DMS 273 (cell line): ENCODE measurements around the gene ADAM17.
"Not testable (repeated sequence)": the region's sequence is repeated elsewhere in the genome, so short reads cannot be mapped to it uniquely, and the experiment has no call there.

Source experiments
- DNase-seq: peaks from one replicate; lab custom pipeline; 2025; ENCODE audit not compliant: unreplicated experiment; lab: John Stamatoyannopoulos, UW

Gene ADAM17

DNA sequence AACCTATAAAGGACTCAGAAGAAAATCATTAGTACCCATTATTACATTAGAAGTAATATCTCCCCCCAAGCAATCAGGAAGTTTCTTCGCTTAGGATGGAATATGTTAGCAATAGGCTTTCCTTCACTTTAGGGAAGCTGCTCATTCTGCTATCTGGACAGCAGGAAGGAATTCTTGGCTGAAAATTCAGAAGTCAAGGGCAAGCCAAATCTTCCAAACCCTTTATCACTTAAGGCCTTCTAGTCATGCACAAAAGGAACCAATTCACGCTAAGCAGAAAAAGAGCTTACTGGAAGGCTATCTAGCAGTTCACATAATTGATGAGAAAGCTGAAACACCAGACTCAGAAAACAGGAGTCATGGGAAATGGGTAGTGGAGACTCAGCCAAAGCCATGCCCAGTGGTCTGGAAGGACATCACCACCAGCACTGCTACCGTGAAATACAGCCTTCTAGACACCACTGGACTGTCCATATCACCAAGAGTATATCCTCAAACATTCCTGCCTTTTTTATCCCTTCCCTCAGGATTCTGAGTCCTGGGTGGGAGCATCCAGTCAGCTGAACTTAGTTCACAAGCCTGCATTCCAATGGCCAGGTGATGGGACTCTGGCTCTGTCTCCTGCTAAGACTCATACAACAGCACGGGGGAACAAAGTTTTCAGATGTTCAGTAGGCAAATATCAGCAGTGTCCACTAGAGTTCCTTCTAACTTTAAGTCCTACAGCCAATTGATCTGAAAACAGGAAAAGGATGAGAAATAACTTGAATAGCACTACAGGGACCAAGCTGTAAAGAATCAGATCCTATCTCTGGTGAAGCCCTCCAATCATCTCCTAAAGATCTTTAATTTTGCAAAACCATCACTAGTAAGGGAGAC lies 14.8 kb upstream of the ADAM17 start:
- no peak for DNase-seq

DNA sequence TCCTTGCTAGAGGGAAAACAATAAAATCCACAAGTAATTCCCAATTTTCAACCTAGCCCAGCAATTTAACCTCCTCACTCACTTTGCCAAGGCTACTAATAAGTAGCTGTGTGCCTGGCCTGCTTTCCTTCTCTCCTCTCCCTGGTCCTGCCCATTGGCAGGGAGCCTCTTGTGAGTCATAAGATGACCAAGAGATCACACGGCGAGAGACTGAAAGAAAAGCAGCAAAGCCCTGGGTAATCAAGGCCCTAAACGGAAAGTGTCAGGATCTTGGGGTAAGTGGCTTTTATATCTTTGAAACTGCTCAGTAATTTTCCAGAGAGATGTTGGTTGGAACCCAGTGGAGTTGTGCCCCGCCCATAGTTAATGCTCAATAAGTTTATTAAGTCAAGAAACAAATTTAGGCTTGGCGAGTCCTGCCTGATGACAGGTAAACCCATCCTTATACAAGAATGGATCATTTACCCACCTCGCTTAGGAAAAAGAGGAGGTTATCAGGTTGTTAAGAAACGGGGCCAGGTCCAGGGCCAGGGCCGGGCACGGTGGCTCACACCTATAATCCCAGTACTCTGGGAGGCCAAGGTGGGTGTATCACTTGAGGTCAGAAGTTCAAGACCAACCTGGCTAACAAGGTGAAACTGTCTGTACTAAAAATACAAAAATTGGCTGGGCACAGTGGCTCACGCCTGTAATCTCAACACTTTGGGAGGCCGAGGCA lies 10.0 kb upstream of the ADAM17 start:
- peak; percentile 12 for DNase-seq

DNA sequence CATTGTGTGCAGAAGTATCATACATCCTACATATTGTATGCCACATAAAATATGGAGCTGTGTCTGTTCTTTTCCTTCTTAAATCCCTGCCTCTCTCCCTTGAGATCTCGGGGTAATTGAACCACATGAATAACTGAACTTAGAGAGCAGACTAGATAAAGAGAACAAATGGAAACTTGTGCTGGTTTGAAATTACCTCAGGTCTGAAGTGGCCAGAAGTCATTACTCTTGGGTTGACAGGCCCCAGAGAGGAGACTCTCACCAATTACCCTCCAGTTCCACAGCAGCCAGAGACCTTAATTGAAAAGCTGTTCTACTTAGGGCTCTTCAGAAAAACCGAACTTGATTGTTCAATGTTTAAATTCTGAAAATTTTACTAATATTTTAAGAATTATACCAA lies 5.0 kb upstream of the ADAM17 start:
- DNase-seq, result no peak

DNA sequence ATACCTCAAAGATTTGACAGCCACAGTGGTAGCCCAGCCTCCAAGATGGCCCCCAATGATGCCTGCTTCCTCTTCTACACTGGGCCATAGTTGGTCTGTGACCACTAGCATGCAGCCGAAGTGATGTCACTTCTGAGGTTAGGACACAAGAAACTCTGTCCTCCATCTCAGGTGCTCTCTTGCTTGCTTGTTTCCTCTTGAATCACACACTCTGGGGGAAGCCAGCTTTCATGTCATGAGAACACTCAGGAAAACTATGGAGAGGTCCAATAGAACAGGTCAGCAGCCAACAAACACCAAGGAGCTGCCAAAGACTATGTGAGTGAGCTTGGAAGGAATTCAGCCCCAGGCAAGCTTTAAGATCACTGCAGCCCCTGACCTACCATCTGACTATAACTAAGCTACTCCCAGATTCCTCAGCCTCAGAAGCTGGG lies 3.3 kb upstream of the ADAM17 start:
- DNase-seq, result no peak

DNA sequence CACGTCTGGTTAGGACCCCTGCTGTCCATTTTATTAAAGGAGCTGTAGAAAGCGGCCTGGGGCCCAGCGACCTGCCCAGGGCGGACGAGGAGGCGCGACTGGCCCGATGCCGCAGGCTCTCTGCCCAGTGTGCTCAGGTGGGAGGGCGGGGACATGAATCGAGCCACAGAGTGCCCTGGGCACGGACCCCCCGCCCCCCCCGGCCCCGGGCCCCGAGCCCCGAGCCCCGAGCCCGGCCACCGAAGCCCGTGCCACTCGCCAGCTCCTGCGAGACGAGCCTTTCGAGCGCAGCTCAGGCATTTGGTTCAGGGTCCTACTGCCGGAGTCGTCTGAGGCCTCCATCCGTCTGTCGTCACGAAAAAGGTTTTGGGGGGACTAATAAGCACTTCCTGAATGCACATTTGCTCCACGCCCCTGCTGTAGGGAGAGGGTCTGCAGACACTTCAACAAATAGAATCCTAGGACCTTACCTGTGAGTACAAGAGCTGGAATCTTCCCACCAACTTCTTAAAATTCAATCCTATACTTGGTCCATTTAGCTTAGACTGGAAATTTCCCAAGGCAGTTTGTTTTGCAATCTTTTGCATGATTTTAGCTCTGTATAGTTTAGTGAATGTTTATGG lies 602 bp upstream of the ADAM17 start:
- DNase-seq, result peak; percentile 84

DNA sequence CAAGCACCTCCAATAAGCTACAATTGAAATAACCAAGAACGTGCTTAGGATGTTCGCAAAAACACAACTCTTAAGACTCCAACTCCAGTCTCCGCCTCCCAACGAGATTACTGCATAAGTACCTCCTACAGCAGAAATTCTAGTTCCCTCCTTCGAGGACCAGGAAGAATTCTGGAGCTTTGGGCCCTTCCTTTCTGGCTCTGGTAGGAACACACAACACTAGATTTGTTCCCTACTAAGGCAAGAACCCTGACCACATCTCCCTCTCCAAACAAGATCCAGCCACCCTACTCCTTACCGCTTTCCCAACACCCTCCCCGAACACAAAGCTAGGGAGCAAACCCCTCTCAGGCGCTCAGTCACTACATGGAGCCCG lies 721 bp downstream of the ADAM17 start:
- DNase-seq, result peak; percentile 83

DNA sequence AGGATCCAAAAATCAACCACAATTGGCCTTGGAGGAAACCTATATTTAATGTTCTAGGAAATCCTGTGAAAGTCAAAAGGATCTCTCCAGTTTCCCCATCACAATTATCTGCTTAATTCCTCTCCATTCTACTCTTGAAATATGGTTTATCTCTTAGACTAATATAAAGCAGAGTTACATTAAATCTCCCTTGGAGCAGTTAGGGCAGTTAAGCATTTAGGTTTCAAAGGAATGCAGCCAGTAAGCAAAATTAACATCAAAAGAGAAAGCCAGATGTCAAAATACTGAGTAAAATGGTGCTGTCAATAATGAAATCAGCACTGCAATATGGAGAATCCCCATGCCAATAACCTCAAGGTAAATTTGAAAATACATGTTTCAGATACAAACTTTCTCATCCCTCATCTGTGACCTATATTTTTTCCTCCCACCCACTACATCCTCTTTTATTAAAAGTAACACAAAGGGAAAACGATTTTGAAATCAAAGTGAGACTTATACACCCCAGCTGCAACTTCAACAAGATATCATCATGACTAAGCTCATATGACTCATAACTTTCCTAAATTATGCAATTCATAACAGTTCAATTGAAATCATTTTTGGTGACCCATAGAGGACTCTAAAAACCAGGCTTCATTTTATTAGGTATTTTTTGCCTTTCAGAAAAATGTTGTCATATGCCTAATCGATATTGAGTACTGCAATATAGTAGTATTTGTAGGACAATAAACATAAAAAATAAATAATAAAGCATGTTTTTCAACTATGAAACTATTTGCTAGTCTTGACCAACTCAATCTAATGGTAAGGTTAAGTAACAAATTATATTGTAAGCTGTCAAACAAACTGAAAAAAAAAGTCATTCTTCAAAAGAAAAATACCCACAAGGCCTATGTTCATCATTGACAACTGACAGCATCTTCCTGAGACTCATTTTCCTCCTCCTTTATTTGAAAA lies 3.1 kb downstream of the ADAM17 start:
- peak; percentile 21 for DNase-seq

DNA sequence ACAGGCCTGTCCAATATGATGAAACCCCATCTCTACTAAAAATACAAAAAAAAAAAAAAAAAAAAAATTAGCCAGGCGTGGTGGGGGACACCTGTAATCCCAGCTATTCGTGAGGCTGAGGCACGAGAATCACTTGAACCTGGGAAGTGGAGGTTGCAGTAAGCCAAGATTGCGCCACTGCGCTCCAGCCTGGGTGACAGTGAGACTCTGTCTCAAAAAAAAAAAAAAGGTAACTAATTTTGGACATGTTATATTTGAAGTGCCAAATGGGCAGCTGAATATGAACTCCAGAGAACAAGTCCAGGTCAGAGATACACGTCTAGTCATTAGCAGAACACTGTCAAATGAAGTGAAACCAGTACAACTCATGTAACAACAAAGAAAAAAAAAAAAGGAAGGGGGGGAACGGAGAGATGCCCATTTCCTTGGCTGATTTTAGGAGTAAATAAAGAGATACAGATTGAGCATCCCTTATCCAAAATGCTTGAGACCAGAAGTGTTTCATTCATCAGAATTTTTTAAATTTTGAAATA lies 4.7 kb downstream of the ADAM17 start:
- DNase-seq, result not testable (repeated sequence)

DNA sequence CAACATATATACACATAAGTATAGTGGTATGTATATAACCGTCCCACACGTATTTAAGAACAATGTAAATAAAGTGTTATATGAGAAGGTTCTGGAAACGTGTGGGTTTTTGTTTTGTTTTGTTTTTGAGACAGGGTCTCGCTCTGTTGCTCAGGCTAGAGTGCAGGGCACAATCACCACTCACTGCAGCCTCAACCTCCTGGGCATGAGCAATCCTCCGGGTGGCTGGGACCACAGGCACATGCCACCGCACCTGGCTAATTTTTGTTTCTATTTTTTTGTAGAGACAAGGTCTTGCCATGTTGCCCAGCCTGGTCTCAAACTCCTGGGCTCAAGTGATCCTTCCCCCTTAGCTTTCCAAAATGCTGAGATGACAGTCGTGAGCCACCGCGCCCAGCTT lies 6.2 kb downstream of the ADAM17 start:
- no peak for DNase-seq

DNA sequence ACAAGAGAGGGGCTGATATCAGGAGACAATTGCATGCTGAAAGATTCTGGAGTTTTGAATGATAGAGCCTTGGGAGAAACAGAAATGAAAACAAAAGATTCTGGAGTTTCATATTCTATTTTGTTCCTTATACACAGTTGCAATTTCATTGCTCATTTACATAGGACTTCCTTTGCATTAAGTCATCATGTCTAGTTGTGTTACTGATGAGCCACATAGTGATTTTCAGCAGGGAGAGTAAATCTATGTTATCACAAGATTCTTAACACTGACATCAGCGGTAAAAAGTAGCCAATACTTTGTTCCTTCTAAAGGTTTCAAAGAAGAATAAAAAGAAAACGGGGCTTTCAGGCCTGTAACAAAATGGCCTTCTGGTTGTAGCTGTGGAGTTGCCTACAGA lies 7.1 kb downstream of the ADAM17 start:
- no peak for DNase-seq

DNA sequence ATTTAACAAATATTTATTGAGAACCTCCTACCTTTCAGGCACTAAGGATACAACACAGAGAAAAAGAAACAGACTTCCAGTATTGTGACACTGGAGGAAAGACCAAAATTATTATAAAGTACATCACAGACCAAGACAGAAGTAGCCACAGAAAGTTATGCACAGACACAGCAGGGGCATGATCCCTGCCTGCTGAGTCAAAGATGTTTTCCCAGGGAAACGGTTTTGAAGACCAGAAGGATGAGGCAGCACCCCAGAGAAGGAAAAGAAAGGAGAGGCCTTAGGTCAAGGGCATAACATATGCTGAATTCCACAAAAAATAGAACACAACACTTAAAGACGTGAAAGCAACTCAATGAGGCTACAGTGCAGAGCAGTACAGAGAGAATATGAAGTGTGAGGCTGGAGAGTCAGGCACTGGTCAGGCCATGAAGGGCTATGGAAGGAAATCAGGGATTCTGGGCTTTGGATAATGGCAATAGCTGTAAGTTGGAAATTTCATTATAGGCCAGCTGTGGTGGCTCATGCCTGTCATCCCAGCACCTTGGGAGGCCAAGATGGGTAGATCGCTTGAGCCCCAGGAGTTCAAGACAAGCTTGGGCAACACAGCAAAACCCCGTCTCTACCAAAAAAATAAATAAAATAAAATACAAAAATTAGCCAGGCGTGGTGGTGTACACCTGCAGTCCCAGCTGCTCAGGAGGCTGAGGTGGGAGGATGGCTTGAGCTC lies 8.2 kb downstream of the ADAM17 start:
- DNase-seq, result no peak

DNA sequence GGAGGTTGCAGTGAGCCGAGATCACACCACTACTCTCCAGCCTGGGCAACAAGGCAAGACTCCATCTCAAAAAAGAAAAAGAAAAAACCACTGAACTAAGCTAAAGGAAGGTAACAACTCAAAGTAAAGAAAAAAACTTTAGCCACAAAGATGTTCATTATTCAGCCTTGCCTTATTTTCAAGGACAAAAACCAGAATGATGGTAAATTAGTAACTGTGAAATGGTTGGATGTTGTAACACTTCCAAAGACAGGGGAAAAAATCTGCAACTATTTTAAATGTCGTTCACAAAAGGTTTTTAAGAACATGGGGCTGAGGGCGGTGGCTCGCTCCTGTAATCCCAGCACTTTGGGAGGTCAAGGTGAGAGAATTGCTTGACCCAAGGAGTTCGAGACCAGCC lies 10.1 kb downstream of the ADAM17 start:
- no peak for DNase-seq

DNA sequence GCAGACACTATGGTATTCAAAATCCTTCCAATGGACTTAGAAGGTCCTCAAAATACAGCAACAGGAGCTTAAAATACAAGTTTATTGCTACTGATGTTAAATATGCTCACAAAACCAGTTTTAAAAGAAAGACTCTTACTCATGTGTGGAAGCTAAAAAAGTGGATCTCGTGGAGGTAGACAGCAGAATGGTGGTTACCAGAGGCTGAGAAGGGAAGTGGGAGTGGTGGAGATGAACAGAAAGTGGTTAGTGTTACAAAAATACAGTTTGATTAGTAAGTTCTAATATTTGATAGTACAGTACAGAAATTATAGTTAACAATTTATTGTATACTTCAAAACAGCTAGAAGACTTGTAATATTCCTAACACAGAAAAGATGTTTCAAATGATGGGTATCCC lies 12.1 kb downstream of the ADAM17 start:
- DNase-seq, result no peak

DNA sequence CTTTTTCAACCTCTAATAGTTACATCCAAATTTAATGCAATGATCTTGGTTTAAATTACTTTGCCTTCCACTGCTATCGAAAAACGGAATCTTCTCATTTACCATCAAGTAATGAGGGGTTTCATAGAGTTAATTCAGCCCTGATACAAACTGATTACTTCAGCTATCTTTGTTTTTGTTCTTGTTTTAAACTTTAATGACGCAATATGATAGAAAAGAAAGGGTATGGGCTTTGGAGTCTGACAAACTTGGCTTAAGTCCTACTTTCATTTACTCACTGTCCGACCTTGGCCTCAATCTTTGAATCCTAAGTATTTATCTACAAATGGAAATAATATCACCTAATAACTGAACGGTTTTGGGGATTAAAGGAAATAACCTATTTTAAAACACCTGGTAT lies 16.1 kb downstream of the ADAM17 start:
- DNase-seq, result no peak

DNA sequence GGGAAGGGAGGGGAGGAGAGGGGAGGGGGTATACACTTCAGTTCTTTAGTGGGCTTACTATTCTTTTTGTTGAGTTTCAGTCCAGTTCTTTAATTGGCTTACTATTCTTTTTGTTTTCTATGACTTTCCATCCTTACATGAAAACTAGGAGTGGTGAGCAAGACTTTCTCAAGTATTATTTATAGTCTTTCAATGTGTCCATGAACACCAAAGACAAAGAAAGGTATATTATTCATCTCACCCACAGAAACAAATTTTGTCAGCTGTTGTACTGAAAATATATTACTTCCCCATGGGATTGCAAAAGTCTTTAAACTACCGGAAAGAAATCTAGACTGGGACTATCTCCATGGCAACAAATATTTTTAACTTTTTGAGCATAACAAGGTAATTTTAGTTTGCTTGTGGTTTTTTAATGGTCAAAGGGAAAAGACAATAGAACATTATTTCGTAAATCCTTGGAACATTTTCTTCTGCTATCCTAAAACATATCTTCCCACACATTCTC lies 17.6 kb downstream of the ADAM17 start:
- DNase-seq, result no peak

DNA sequence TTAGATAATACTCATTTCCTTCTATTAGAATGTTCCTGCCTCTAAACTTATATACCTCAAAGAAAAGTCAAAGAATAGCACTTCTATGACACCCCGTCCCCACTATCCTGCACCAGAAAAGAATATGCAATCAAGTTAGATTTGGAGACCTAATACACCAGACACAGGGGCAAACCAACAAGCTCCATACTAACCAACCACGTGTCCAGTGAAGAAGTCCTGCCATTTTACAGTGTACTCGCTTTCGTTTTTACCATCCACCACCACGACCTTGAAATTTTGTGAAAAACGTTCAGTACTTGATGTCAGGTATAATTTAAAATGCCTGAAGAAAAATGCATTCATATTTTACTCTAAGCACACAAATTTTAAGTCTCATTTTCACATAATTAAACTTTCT lies 19.1 kb downstream of the ADAM17 start:
- DNase-seq, result no peak

DNA sequence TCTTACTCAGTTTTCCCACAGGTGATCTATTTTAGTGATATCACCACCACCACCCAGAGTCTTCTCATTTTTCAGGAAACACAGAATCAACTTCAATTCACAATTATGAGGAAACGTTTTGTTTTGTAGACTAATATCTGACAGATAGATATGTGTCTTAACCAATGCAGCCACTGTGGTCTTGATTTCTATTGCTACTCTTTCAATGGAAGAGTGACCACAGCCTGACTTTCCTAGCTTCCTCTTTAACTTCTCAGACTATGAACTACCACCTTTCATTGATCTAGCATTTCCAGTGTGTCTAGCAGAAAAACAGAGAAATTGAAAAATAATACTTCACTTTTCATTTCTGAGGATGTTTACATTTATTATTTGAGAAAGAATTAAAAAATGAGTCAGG lies 20.5 kb downstream of the ADAM17 start:
- no peak for DNase-seq

DNA sequence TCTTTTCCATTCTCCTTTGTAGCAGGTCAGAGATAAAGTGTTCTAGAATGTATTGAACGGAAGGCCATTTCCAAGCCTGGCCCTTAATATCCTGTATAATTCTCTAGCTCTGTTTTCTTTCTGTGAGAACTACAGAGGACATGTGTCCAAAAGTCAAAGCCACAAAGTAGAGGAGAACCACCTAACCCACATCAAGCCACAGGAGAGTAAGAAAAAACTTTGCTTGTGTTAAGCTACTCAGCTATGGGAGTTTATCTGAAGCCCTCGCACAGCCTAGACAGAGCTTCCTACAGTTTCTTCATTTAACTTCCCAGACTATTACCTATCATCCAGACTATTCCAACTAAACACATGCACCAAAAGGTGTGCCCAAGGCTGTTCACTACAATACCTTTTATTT lies 22.0 kb downstream of the ADAM17 start:
- no peak for DNase-seq

DNA sequence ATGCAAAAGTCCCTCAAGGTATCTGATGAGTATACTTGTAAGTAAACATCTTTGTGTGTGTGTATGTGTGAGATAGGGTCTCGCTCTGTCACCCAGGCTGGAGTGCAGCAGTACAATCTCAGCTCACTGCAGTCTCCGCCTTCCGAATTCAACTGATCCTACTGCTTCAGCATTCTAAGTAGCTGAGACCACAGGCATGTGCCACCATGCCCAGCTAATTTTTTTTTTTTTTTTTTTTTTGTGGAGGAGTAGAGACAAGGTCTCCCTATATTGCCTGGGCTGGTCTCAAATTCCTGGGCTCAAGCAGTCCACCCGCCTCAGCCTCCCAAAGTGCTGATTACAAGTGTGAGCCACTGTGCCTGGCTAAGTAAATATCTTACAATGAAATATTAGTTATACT lies 23.2 kb downstream of the ADAM17 start:
- no peak for DNase-seq
